ENCODE results near the gene NOTCH4. TPM values are rescaled to one million over a fixed set of nuclear protein-coding genes. Genes with fewer than 3 reads are reported as not detected.

The NOTCH4 gene
- total and polyA plus RNA-seq, 9 of the 15 experiments (the other 6 are each of a cell fraction or from before 2014, with no cell fraction given), result 0.24 to 4.3 (median 1.7) TPM

GRCh38 chr6:32147401-32148132, 76.3 kb downstream of the NOTCH4 start:
- Histone ChIP-seq H3K27ac (ENCODE audit: extremely low read depth, low read depth, low read length) (no peak overlapping the region), H3K79me2 (ENCODE audit: control insufficient read depth, insufficient read depth, low read length) (peaks cover 5% of the 10 kb centered on the region; the same call in 1 of the 3 replicates), H3K9me3 (replicated peaks; ENCODE audit: control insufficient read depth, insufficient read depth, low read depth, low read length) (no peaks in the 10 kb centered on the region), H3K4me2 (ENCODE audit: insufficient read depth, low read length) (no peak overlapping the region), H3K4me3 (no peak overlapping the region), H3K9me1 (ENCODE audit: control insufficient read depth, insufficient read depth, low read length) (no peaks in the 10 kb centered on the region), H3K4me1 (replicated peaks in 1 of 2; ENCODE audit: control insufficient read depth in 2 of 2, insufficient read depth in 2 of 2, low read length in 2 of 2) (peaks cover 16 to 30% of the 10 kb centered on the region in 2 experiments), H4K20me1 (replicated peaks; ENCODE audit: control insufficient read depth, insufficient read depth, low read length) (no peaks in the 10 kb centered on the region), H3K36me3 (ENCODE audit: control insufficient read depth, insufficient read depth, low read length) (no peaks in the 10 kb centered on the region), H3K27me3 (ENCODE audit: control insufficient read depth in 2 of 2, insufficient read depth in 2 of 2, low read length in 2 of 2) (no peaks in the 10 kb centered on the region), H2AFZ (ENCODE audit: low read depth, low read length) (no peak overlapping the region), H3K9ac (ENCODE audit: insufficient read depth in 1 of 2, low read depth in 2 of 2, low read length in 2 of 2) (no peak overlapping the region)
- DNase-seq (ENCODE audit: extremely low read depth in 1 of 4, low spot score in 3 of 4) (no peak), FAIRE-seq (peak; percentile 11), ATAC-seq (no peak)
- ChIA-PET CTCF (ENCODE audit: low intra/inter-chr PET ratio) (no interaction called here), POLR2A (interaction anchor here (2.0 kb wide), 1 partner anchor 9 kb away, joined by 11 read pairs; no protein-coding TSS in a partner anchor)
- 92% methylated on average over 4 of the region's 4 CpGs for WGBS (ENCODE audit: insufficient coverage, low coverage, missing lambda C conversion rate)
- in situ Hi-C loops (cut with MboI) (no loop called here), intact Hi-C loops (cut with micrococcal nuclease) (no loop called here)
- no TSS peak for BruUV-seq (replicated peaks)
- TF ChIP-seq JUND (IDR thresholded peaks at IDR 0.05; ENCODE audit: borderline replicate concordance, low read depth, low read length) (no peak), JUND (tag; IDR thresholded peaks at IDR 0.05; ENCODE audit: borderline replicate concordance, low read depth, low read length) (no peak), EP300 (IDR thresholded peaks at IDR 0.05; ENCODE audit: low read length) (no peak), MCM7 (IDR thresholded peaks at IDR 0.05) (no peak), EZH2 (IDR thresholded peaks at IDR 0.05; ENCODE audit: borderline replicate concordance, low read depth, low read length) (no peak), E2F3 (CRISPR knock-in tag; IDR thresholded peaks at IDR 0.05) (no peak), MAFK (IDR thresholded peaks at IDR 0.05; ENCODE audit: low read length) (no peak), SRSF7 (optimal IDR thresholded peaks at IDR 0.05; ENCODE audit: low read depth, low read length) (no peak), KAT8 (IDR thresholded peaks at IDR 0.05; ENCODE audit: low read depth) (no peak), MAZ (CRISPR knock-in tag; conservative IDR thresholded peaks at IDR 0.05 in 1 of 2, IDR thresholded peaks at IDR 0.05 in 1 of 2) (no peak), ZFP36 (IDR thresholded peaks at IDR 0.05; ENCODE audit: low read depth, low read length, partially characterized antibody) (no peak), TRIM28 (IDR thresholded peaks at IDR 0.05) (peak; percentile 46; the same call in 1 of the 2 replicates), HDAC3 (IDR thresholded peaks at IDR 0.05; ENCODE audit: borderline replicate concordance, partially characterized antibody) (no peak), MCM2 (IDR thresholded peaks at IDR 0.05; ENCODE audit: low read depth) (no peak), ATF3 (IDR thresholded peaks at IDR 0.05) (no peak), ATF3 (CRISPR knock-in tag; conservative IDR thresholded peaks at IDR 0.05) (no peak), ZNF75A (CRISPR knock-in tag; IDR thresholded peaks at IDR 0.05) (no peak), OTX1 (CRISPR knock-in tag; IDR thresholded peaks at IDR 0.05) (no peak), NFE2L1 (tag; IDR thresholded peaks at IDR 0.05; ENCODE audit: borderline replicate concordance, low read depth) (no peak), FOXP4 (CRISPR knock-in tag; IDR thresholded peaks at IDR 0.05; ENCODE audit: borderline replicate concordance) (no peak), TRIM24 (IDR thresholded peaks at IDR 0.05) (0 out of 4 replicates have a peak, but pooled peaks of 1 of the 2 experiments have one; percentile 50), SETDB1 (IDR thresholded peaks at IDR 0.05; ENCODE audit: low read length) (no peak)

All from K562 (cell line).